Upper lobe of left lung (tissue), 4 donors: ENCODE measurements around the gene APBA1.

Experiments used
- CTCF ChIP-seq, 6 experiments: fragments of 450-650 bp in 4 of 6; fragments of 200-600 bp in 2 of 6; sonication (generic) in 2 of 6; IDR thresholded peaks; one replicate each; pipeline ENCODE4 v1.5.1; 2016 to 2019; ENCODE audit warnings: antibody characterized with exemption in 6 of 6
- POLR2A ChIP-seq, 4 donors: fragments of 450-650 bp; IDR thresholded peaks; one replicate each; pipeline ENCODE4 v1.5.1; 2016 to 2017; ENCODE audit warnings: antibody characterized with exemption in 4 of 4, mild to moderate bottlenecking in 2 of 4
- POLR2AphosphoS5 ChIP-seq, 2 donors: sonication (generic); formaldehyde crosslinking; IDR thresholded peaks; one replicate each; pipeline ENCODE4 v1.5.1; 2017; ENCODE audit warnings: antibody characterized with exemption in 2 of 2

GRCh38 chr9:69495296-69495695 lies 176.9 kb downstream of the APBA1 start:
- TF ChIP-seq CTCF (IDR thresholded peaks at IDR 0.05) (no peak), POLR2AphosphoS5 (IDR thresholded peaks at IDR 0.05) (no peak), POLR2A (IDR thresholded peaks at IDR 0.05) (no peak)
